GM12864 (cell line): ENCODE data around the gene CGN.

Experiments
- DNase-seq: peaks from one replicate; pipeline ENCODE4 v3.0.0-alpha.2; 2011; ENCODE audit warnings: low read depth
- H3K4me3 ChIP-seq: 2 replicates; pipeline ENCODE4 v1.5.1; 2011; ENCODE audit warnings: mild to moderate bottlenecking, low read depth, low read length, control low read depth
- CTCF ChIP-seq: IDR thresholded peaks from 2 replicates; pipeline ENCODE4 v1.5.1; 2011; ENCODE audit warnings: low read depth, mild to moderate bottlenecking, moderate library complexity, low read length, control low read depth, inconsistent platforms; ENCODE audit errors: missing control alignments

Gene CGN

DNA sequence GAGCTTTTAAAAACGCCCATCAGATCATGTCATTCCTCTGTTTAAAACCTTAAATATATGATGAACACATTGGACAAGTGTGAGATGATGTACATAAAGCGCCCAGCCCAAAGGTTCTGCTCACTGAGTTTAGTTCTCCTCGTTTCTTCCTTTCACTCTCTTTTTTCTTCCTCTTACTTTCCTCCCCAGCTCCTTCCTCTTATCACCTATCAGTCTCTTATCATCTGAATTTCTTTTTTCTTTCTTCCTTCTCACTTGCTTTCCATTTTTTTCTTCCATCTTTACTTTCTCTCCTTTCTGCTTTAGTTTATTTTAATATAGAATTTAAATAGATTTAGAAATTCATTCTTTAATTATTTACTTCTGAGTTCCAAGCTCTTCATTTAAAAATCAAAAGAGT is 34.1 kb upstream of the CGN start:
- DNase-seq: no peak
- no peak for TF ChIP-seq CTCF
- no peak overlapping the region for H3K4me3 ChIP-seq

- no peak for TF ChIP-seq CTCF
- H3K4me3 ChIP-seq: no peak overlapping the region
- no peak for DNase-seq
Observed at GRCh38 chr1:151478140-151478812, 32.9 kb upstream of the CGN start.

DNA sequence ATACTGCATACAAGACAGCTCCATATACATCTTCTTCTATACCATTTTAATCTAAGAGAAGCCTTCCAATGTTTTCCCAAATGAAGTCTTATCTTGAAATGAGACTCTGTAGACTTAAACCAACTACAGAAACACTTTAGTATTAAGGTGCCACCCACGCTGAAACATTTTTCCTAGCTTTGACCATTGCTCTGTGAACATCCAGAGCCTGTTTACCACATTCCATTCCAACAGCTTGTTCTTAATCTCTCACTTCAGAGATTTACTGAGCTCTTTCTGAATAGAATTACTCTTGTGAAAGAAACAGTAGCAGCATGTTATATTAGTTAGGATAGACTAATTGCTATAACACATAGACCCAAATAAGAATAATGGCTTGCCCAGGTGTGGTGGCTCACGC is 32.3 kb upstream of the CGN start:
- DNase-seq: no peak
- no peak for TF ChIP-seq CTCF
- H3K4me3 ChIP-seq: no peak overlapping the region

DNA sequence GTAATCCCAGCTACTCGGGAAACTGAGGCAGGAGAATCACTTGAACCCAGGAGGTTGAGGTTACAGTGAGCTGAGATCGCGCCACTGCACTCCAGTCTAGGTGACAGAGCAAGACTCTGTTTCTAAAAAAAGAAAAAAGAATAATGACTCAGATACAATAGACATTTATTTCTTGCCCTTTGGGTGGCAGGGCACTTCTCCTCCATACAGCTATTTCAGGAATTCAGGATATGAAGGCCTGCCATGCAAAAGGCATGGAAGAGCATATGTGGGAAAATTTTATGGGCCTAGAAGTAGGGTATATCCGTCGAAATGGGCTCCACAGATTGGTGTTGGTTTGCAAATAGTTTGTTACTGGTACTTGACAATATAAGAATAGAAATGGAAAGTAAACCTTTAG is 31.7 kb upstream of the CGN start:
- TF ChIP-seq CTCF: no peak
- DNase-seq: no peak
- H3K4me3 ChIP-seq: no peak overlapping the region

DNA sequence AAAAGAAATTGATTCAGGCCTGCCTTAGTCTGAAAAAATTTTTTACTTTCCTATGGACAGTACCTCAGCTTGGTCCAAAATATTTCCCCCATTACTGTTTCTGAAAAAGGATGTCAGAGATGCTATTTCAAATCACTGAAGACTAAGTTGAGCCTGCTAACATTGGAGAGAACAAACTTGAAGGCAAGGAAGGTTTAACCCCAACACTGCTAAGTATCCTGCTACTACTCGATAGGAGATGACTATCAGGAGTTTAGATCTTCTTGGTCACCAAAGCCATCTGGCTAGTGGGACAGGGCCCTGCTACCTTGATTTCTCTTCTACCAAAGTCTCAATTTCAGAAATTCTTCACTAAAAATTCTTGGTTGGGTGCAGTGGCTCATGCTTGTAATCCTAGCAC is 29.2 kb upstream of the CGN start:
- TF ChIP-seq CTCF: no peak
- no peak overlapping the region for H3K4me3 ChIP-seq
- no peak for DNase-seq

DNA sequence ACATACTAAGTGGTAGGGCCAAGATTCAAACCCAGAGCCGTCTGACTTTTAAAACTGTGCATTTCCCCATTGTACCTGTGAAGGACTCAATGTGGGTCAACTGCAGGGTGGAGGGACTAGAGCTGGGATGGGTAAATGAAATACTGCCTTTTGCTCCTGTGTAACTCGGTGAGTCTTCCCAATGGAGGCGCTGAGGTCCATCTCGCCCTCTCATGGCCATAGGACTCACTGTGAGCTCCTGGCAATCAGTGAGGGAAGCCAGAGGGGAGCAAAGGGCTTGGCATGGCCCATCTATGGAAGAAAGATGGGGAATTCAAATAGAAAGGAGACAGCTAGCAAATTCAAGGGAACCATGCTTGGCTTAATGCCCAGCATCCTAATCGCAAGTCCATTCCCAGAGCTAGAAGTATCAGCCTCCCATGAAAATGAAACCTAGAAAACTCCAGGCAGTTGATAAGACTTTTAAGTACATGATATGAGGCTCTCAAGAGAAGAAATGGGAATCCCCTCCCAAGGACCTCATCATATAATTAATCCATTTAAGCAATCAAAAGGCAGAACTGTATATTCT is 25.4 kb upstream of the CGN start:
- no peak for DNase-seq
- no peak overlapping the region for H3K4me3 ChIP-seq
- TF ChIP-seq CTCF: no peak

- no peak for TF ChIP-seq CTCF
- no peak for DNase-seq
- no peak overlapping the region for H3K4me3 ChIP-seq
Observed at GRCh38 chr1:151486557-151486956, 24.6 kb upstream of the CGN start.
